Smooth muscle cell (in vitro differentiated cells): ENCODE results near the gene CALML4. TPM values are rescaled to one million over a fixed set of nuclear protein-coding genes. Genes with fewer than 3 reads are reported as not detected.
"Not testable (repeated sequence)": the region's sequence is repeated elsewhere in the genome, so short reads cannot be mapped to it uniquely, and the experiment has no call there.

ENCODE experiments used
- DNase-seq: peaks from one replicate; lab custom pipeline; 2025; ENCODE audit not compliant: unreplicated experiment; lab: John Stamatoyannopoulos, UW
- H2AFZ ChIP-seq: fragments of 200-600 bp; sonication (generic); 2 replicates; pipeline ENCODE4 v1.6.0; 2016; ENCODE audit warnings: antibody characterized with exemption, low read depth, mild to moderate bottlenecking
- H3F3A ChIP-seq: fragments of 200-600 bp; sonication (generic); 2 replicates; pipeline ENCODE4 v1.6.0; 2017; ENCODE audit warnings: antibody characterized with exemption, low read depth
- H3K27ac ChIP-seq: fragments of 200-600 bp; sonication (generic); 2 replicates; pipeline ENCODE4 v1.5.1; 2016; ENCODE audit warnings: low read depth, mild to moderate bottlenecking
- H3K27me3 ChIP-seq: fragments of 200-600 bp; sonication (generic); 2 replicates; pipeline ENCODE4 v1.6.1; 2016; ENCODE audit warnings: low read depth, mild to moderate bottlenecking
- H3K36me3 ChIP-seq: fragments of 200-600 bp; sonication (generic); 2 replicates; pipeline ENCODE4 v1.5.1; 2016; ENCODE audit warnings: low read depth
- H3K4me1 ChIP-seq: fragments of 200-600 bp; sonication (generic); 2 replicates; pipeline ENCODE4 v1.5.1; 2016; ENCODE audit warnings: low read depth
- H3K4me2 ChIP-seq: fragments of 200-600 bp; sonication (generic); 2 replicates; pipeline ENCODE4 v1.6.0; 2016; ENCODE audit warnings: mild to moderate bottlenecking
- H3K4me3 ChIP-seq: fragments of 200-600 bp; sonication (generic); 2 replicates; pipeline ENCODE4 v1.5.1; 2016; ENCODE audit warnings: mild to moderate bottlenecking
- H3K79me2 ChIP-seq: fragments of 200-600 bp; sonication (generic); 2 replicates; pipeline ENCODE4 v1.6.0; 2016; ENCODE audit warnings: low read depth, mild to moderate bottlenecking
- H3K9ac ChIP-seq: fragments of 200-600 bp; sonication (generic); 2 replicates; pipeline ENCODE4 v1.6.0; 2016; ENCODE audit warnings: low read depth
- H3K9me3 ChIP-seq: fragments of 200-600 bp; sonication (generic); replicated peaks from 2 replicates; pipeline ENCODE4 v1.5.1; 2016; ENCODE audit warnings: low read depth
- H4K20me1 ChIP-seq: fragments of 200-600 bp; sonication (generic); 2 replicates; pipeline ENCODE4 v1.6.0; 2016; ENCODE audit warnings: low read depth
- WGBS: methylation state at CpG from one replicate; pipeline ENCODE4 v1.1.7; 2016; ENCODE audit warnings: low lambda C conversion rate; 5-methylcytosine and 5-hydroxymethylcytosine counted together
- polyA plus RNA-seq: library from polyadenylated mRNA; unstranded; fragments of >200 nt; fragmentation: Nextera tagmentation; extraction: Ambion mirVana; gene quantifications from 2 replicates; pipeline ENCODE4 v1.2.1, GENCODE V29; 2016
- total RNA-seq: library from RNA; depleted of rRNA; stranded (reverse); fragments of >200 nt; gene quantifications from 2 replicates; pipeline ENCODE4 v1.2.3, GENCODE V29; 2014
- TF ChIP-seq, protein P1 (sequence below): fragments of 200-600 bp; sonication (generic); IDR thresholded peaks from 2 replicates; pipeline ENCODE4 v1.5.1; 2017; ENCODE audit warnings: borderline replicate concordance, mild to moderate bottlenecking, antibody characterized with exemption; ENCODE audit not compliant: insufficient read depth, poor library complexity, severe bottlenecking

Gene CALML4
- total and polyA plus RNA-seq, 2 experiments from 2014 or later = 1.3 to 2.6 TPM

DNA sequence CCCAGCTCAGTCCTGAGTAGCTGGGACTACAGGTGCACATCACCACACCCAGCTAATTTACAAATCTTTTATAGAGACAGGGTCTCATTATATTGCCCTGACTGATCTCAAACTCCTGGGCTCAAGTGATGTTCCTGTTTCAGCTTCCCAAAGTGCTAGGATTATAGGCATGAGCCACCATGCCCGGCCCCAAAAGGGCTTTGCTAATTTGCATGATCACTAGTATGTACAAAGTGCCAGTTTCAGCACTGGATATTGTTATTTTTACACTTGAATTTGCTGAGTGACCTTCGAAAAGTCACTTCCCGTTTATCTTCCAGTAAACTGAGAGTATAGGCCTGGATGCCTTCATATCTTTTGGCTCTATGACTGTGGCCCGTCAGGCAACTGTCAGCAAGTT lies 12.2 kb upstream of the CALML4 start:
- Histone ChIP-seq H4K20me1 (no peaks in the 10 kb centered on the region), H3K4me2 (no peak overlapping the region), H3K36me3 (no peaks in the 10 kb centered on the region), H3F3A (no peaks in the 10 kb centered on the region), H3K9me3 (no peaks in the 10 kb centered on the region), H3K27me3 (no peaks in the 10 kb centered on the region), H2AFZ (no peak overlapping the region), H3K27ac (no peak overlapping the region), H3K4me3 (no peak overlapping the region), H3K4me1 (no peaks in the 10 kb centered on the region), H3K79me2 (peaks cover 19% of the 10 kb centered on the region), H3K9ac (no peak overlapping the region)
- no peak for DNase-seq
- TF ChIP-seq, protein P1, sequence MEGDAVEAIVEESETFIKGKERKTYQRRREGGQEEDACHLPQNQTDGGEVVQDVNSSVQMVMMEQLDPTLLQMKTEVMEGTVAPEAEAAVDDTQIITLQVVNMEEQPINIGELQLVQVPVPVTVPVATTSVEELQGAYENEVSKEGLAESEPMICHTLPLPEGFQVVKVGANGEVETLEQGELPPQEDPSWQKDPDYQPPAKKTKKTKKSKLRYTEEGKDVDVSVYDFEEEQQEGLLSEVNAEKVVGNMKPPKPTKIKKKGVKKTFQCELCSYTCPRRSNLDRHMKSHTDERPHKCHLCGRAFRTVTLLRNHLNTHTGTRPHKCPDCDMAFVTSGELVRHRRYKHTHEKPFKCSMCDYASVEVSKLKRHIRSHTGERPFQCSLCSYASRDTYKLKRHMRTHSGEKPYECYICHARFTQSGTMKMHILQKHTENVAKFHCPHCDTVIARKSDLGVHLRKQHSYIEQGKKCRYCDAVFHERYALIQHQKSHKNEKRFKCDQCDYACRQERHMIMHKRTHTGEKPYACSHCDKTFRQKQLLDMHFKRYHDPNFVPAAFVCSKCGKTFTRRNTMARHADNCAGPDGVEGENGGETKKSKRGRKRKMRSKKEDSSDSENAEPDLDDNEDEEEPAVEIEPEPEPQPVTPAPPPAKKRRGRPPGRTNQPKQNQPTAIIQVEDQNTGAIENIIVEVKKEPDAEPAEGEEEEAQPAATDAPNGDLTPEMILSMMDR = no peak
- 90% methylated on average over 4 of the region's 4 CpGs for WGBS

GRCh38 chr15:68214838-68215254 lies 9.7 kb upstream of the CALML4 start:
- H3K4me3 ChIP-seq = no peak overlapping the region
- no peaks in the 10 kb centered on the region for H4K20me1 ChIP-seq
- no peaks in the 10 kb centered on the region for H3K4me1 ChIP-seq
- WGBS = 78% methylated on average over 6 of the region's 6 CpGs
- no peak overlapping the region for H3K4me2 ChIP-seq
- DNase-seq = no peak
- H3K27me3 ChIP-seq = no peaks in the 10 kb centered on the region
- no peaks in the 10 kb centered on the region for H3F3A ChIP-seq
- no peaks in the 10 kb centered on the region for H3K36me3 ChIP-seq
- TF ChIP-seq, protein P1 = no peak
- peaks cover 18% of the 10 kb centered on the region for H3K79me2 ChIP-seq
- no peak overlapping the region for H3K9ac ChIP-seq
- H2AFZ ChIP-seq = no peak overlapping the region
- no peaks in the 10 kb centered on the region for H3K9me3 ChIP-seq
- H3K27ac ChIP-seq = no peak overlapping the region

DNA sequence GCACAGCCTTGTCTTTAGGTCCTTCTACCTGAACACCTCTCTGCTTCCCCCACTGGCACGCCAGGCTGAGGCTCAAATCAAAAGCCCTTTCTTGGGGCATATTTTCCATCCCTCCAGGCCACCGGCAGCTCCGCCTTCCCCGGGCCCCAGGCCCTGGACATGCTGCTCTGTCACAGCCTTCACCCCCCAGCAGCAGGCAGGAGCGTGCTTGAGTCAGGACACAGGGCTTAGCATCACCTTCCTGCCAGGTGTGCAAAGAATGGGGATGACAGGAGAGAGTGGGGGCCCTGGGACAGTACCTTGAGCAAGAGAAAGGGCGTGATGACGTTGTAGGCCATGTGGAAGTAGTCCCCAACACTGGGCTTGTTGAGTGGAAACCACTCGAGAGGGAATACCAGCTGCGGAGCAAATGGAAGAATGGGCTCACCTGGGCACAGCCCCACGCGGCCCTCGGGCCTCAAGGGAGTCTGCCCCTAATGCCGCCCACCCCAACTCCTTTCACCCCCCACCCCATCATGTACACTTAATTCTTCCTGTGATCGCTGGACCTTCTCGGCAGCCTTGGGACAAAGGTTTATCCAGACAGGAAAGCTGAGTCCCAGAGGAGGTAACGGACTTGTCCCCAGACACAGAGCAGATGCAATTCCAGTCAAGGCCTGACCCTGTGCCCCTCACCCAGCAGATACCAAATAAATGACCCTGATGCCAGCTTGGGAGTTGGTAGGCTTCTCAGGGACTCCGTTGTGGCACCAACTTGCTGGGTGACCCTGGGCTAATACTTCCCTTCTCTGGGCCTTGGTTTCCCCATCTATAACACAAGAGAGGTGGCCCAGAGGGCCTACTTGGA lies 9.1 kb upstream of the CALML4 start:
- Histone ChIP-seq H2AFZ (no peak overlapping the region), H4K20me1 (no peaks in the 10 kb centered on the region), H3K27ac (no peak overlapping the region), H3K79me2 (peaks cover 15% of the 10 kb centered on the region), H3K36me3 (no peaks in the 10 kb centered on the region), H3K4me3 (no peak overlapping the region), H3K9me3 (no peaks in the 10 kb centered on the region), H3K4me1 (no peaks in the 10 kb centered on the region), H3K27me3 (no peaks in the 10 kb centered on the region), H3K4me2 (no peak overlapping the region), H3F3A (no peaks in the 10 kb centered on the region), H3K9ac (no peak overlapping the region)
- no peak for DNase-seq
- WGBS = 96% methylated on average over 17 of the region's 17 CpGs
- TF ChIP-seq, protein P1 = no peak

- H3K27me3 ChIP-seq, H3K4me3 ChIP-seq, H2AFZ ChIP-seq, H3K36me3 ChIP-seq, H3K9ac ChIP-seq, H3K4me2 ChIP-seq, H3K4me1 ChIP-seq, H3F3A ChIP-seq, H4K20me1 ChIP-seq, DNase-seq, H3K27ac ChIP-seq, H3K9me3 ChIP-seq: not testable (repeated sequence)
- WGBS = 97% methylated on average over 6 of the region's 6 CpGs
- peaks cover 11% of the 10 kb centered on the region for H3K79me2 ChIP-seq
These were observed 8.3 kb upstream of the CALML4 start for GRCh38 chr15:68213491-68213845.
